Activated CD4-positive, alpha-beta memory T cell treated with anti-CD3 and anti-CD28 coated beads for 36 hours (primary cell): Measurements from ENCODE around the gene GALNT2. TPM values are rescaled to one million over a fixed set of nuclear protein-coding genes. Genes with fewer than 3 reads are reported as not detected.
A peak's percentile ranks its signal among the peaks of the same experiment; 100 is the strongest.

Experiments used
- CTCF ChIA-PET: fragments of 350-600 bp; sonication (Branson Sonifier 250); formaldehyde crosslinking; loops from one replicate; lab custom pipeline; 2021; ENCODE audit warnings: antibody characterized with exemption, inconsistent platforms; lab: Charles Lee
- POLR2A ChIA-PET: fragments of 350-600 bp; sonication (Branson Sonifier 250); formaldehyde crosslinking; loops from one replicate; lab custom pipeline; 2021; ENCODE audit warnings: antibody characterized with exemption; lab: Charles Lee
- DNase-seq: peaks from one replicate; pipeline ENCODE4 v3.0.0-alpha.2; 2020
- H3K27ac Mint-ChIP-seq: one replicate; pipeline ENCODE4 v1.8.0; 2021; ENCODE audit warnings: mixed read lengths
- H3K27me3 Mint-ChIP-seq: one replicate; pipeline ENCODE4 v1.8.0; 2021; ENCODE audit warnings: mixed read lengths
- H3K36me3 Mint-ChIP-seq: one replicate; pipeline ENCODE4 v1.8.0; 2021; ENCODE audit warnings: mixed read lengths
- H3K4me1 Mint-ChIP-seq: one replicate; pipeline ENCODE4 v1.8.0; 2021; ENCODE audit warnings: low read depth, mixed read lengths
- H3K4me3 Mint-ChIP-seq: one replicate; pipeline ENCODE4 v1.8.0; 2021; ENCODE audit warnings: mild to moderate bottlenecking, mixed read lengths
- H3K9me3 Mint-ChIP-seq: one replicate; pipeline ENCODE4 v1.8.0; 2021; ENCODE audit warnings: mixed read lengths
- intact Hi-C: fragments of 100-400 bp; cut with micrococcal nuclease; formaldehyde crosslinking; loops from one replicate; pipeline ENCODE4 v1.15.1; 2023
- total RNA-seq, 2 experiments: library from RNA; stranded (reverse); gene quantifications; one replicate each; pipeline ENCODE4 v1.2.3, GENCODE V29; 2021

Gene GALNT2
- total RNA-seq, 2 experiments from 2014 or later = 49.5 to 51.0 TPM

DNA sequence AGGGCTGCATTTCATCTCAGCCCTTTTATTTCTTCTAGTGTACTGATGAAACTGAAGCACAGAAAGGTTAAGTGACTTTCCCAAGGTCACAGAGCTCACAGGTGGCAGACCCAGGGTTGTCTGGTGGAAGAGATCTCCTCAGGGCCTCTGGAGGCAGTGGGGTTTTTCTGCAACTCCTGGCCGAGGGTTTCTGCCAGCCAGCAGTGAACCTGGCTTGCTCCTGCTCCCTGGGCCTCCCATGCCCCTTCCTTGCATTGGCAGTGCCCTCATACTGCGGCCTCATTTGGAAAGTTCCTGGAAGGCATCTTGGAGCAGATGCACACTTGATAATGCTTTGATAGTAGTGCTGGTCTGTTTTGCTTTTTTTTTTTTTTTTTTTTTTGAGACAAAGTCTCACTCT is 7.7 kb downstream of the GALNT2 start:
- peaks cover 56% of the 10 kb centered on the region for H3K4me1 Mint-ChIP-seq
- POLR2A ChIA-PET = no interaction called here
- H3K4me3 Mint-ChIP-seq = no peak overlapping the region
- intact Hi-C loops = loop anchor here (10.0 kb wide), 1 partner anchor 410 kb away; no protein-coding TSS in a partner anchor
- H3K27me3 Mint-ChIP-seq = no peaks in the 10 kb centered on the region
- H3K36me3 Mint-ChIP-seq = peaks cover 10% of the 10 kb centered on the region
- H3K27ac Mint-ChIP-seq = no peak overlapping the region
- no peak for DNase-seq
- CTCF ChIA-PET = no interaction called here
- H3K9me3 Mint-ChIP-seq = no peaks in the 10 kb centered on the region

DNA sequence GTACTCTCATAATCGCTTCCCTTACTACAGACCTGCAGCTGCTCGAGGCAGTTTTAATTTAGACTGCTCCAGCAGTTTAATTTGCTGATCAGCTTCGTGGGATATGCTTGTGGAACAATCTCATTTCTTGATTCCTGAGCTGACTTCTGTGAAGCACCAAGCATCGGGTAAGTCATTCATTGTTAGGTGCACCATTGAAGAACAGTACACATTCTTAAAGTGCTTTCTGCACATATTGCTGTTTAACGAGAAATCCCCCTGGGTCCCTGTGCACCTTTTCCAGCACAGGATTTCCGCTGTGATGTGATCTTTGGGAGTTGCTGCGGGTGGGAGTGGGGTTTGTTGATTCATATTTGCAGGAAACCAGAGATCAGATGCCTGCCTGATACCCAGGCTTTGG is 9.1 kb downstream of the GALNT2 start:
- Mint-ChIP-seq H3K36me3 (peaks cover 14% of the 10 kb centered on the region), H3K4me1 (peaks cover 52% of the 10 kb centered on the region), H3K9me3 (no peaks in the 10 kb centered on the region), H3K4me3 (no peak overlapping the region), H3K27me3 (no peaks in the 10 kb centered on the region), H3K27ac (peak overlapping the region; percentile 81)
- CTCF ChIA-PET = interaction anchor here (0.7 to 1.2 kb wide), 3 partner anchors 9 to 318 kb away, joined by 3 to 4 read pairs (median 3); no protein-coding TSS in a partner anchor
- POLR2A ChIA-PET = interaction anchor here (1.3 kb wide), 1 partner anchor 8 kb away, joined by 3 read pairs; no protein-coding TSS in a partner anchor
- intact Hi-C loops = loop anchor here (1.0 to 10.0 kb wide), 2 partner anchors 8 to 411 kb away; no protein-coding TSS in a partner anchor
- DNase-seq = no peak

DNA sequence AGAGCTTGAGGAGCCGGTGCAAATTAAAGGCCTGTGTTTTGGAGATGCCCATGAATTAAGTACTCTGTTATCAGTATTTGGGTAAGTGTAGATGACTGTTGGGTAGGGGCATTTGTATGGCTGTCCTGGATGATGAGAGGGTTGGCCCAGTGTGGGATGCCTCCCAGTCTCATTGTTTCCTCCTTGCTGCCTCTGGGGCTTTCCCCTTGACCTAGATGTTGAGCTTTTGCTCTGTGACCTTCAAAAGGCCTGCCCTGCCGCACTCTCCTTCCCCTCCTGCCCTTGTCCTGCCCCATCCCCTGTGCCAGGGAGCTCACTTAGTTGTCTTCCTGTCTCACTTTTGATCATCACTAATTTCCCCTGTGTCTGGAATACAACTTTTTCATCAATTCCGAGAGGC is 10.0 kb downstream of the GALNT2 start:
- Mint-ChIP-seq H3K27ac (peak overlapping the region; percentile 81), H3K9me3 (no peaks in the 10 kb centered on the region), H3K4me3 (no peak overlapping the region), H3K4me1 (peaks cover 44% of the 10 kb centered on the region), H3K27me3 (no peaks in the 10 kb centered on the region), H3K36me3 (peaks cover 14% of the 10 kb centered on the region)
- ChIA-PET POLR2A (interaction anchor here (0.9 to 1.6 kb wide), 4 partner anchors 8 to 47 kb away, joined by 3 to 4 read pairs (median 3); no protein-coding TSS in a partner anchor), CTCF (interaction anchor here (1.0 to 1.2 kb wide), 4 partner anchors 8 to 228 kb away, joined by 3 to 4 read pairs (median 3); no protein-coding TSS in a partner anchor)
- intact Hi-C loops = loop anchor here (1.0 to 10.0 kb wide), 2 partner anchors 9 to 412 kb away; no protein-coding TSS in a partner anchor
- DNase-seq = peak; percentile 50

DNA sequence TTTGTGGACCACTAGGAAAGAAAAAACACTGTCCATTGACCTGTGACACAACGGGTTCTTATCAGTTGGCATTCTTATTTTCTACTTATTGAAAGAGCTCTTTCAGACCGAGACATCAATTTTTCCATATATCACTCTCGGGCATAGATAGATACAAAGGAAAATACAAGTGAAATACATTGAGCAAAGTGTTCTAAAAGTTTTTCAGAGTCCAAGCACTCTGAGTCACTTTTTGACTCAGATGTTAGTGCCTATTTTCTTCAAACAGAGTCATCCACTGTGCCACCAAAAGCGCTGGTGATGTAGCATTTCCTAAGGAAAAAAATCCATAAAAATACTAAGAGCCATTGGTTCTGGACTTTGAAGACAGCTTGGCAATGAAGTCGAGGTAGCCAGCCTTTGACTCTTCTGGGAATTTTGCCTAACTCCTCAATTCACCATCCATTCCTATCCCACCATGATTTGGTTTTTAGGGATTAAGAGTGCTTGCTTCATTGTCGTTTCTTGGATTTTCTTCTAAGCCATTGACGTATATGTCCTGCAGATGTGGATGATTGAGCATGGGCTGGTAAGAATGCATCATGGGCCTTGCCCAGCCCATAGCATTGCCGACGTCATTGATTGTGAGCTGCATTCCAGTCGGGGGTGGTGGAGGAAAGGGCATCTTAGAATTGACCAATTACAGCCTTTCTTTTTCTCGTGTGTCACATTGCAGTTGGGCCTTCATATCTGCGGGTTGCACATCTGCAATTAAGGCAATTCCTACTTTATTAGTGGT is 10.6 kb downstream of the GALNT2 start:
- DNase-seq = no peak
- CTCF ChIA-PET = interaction anchor here (1.0 to 1.2 kb wide), 4 partner anchors 9 to 229 kb away, joined by 3 to 5 read pairs (median 4); no protein-coding TSS in a partner anchor
- POLR2A ChIA-PET = interaction anchor here (0.9 to 1.6 kb wide), 3 partner anchors 27 to 47 kb away, joined by 3 to 4 read pairs (median 3); no protein-coding TSS in a partner anchor
- peaks cover 4% of the 10 kb centered on the region for H3K9me3 Mint-ChIP-seq
- no peak overlapping the region for H3K4me3 Mint-ChIP-seq
- H3K27ac Mint-ChIP-seq = peak overlapping the region; percentile 81
- peaks cover 18% of the 10 kb centered on the region for H3K36me3 Mint-ChIP-seq
- H3K4me1 Mint-ChIP-seq = peaks cover 44% of the 10 kb centered on the region
- intact Hi-C loops = loop anchor here (1.0 to 10.0 kb wide), 2 partner anchors 9 to 413 kb away; no protein-coding TSS in a partner anchor
- H3K27me3 Mint-ChIP-seq = peaks cover under 1% of the 10 kb centered on the region

DNA sequence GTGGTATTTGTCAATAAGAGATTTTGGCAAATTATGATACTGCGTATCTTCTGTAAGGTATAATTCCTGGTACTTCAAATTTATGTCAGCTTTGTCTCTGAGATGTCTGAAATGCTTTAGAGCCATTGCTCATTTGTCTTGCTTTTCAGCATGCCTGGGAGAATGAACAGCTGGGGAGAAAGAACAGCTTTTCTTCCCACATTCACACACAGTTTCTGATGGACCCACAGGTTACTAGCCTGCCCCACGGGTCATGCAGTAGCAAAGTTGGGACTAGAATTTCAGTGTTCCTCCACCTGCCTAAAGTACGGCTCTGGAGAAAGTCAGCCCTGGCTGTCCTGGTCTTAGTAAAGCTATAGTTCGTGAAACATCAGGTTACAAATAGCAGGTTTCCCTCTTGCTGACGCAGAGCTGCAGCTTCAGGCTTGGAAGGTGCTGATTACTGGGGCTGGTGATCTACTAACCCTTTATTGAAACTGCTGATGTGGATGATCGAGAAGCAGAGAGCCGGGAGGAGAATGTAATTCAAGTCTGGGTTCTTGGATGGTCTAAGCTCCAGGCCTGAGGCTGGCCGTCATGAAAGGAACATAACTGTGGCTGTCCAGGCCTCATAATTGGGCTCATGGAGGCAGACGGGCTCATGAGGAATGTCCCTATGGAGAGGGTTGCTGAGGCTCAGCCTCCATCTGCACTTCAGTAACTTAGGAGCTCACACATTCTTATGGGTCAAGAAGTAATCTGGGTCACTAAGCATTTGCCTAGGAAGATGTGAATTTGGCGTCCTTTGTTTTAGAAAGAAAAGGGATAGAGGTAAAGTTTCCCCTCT is 12.4 kb downstream of the GALNT2 start:
- Mint-ChIP-seq H3K27me3 (peaks cover 1% of the 10 kb centered on the region), H3K36me3 (peaks cover 25% of the 10 kb centered on the region), H3K4me1 (peaks cover 52% of the 10 kb centered on the region), H3K4me3 (no peak overlapping the region), H3K27ac (no peak overlapping the region), H3K9me3 (peaks cover 13% of the 10 kb centered on the region)
- POLR2A ChIA-PET = interaction anchor here (1.4 to 1.5 kb wide), 2 partner anchors 24 to 30 kb away, joined by 3 to 5 read pairs; no protein-coding TSS in a partner anchor
- CTCF ChIA-PET = interaction anchor here (1.2 to 1.5 kb wide), 3 partner anchors 10 to 418 kb away, joined by 3 to 5 read pairs (median 5); no protein-coding TSS in a partner anchor
- no peak for DNase-seq
- intact Hi-C loops = loop anchor here (10.0 kb wide), 1 partner anchor 415 kb away; no protein-coding TSS in a partner anchor

DNA sequence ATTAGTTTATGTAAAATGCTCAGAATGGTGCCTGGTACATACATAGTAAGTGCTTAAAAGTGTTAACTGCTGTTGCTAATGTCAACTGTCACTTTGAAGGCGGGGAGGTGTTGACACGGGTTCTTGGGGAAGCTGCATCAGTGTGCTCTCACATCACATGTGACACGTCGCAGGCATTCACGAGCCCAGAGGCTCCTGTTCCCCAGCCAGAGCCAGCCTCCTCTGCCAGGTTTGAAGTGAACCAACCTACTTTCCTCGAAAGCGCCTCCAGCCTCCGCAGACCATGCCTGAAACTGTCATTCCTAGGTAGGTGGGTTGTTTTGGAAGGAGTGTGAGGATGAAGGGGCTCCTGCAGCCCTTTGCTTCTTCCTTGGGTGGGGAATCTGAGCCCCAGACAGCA is 13.8 kb downstream of the GALNT2 start:
- ChIA-PET CTCF (interaction anchor here (1.5 kb wide), 1 partner anchor 12 kb away, joined by 5 read pairs; no protein-coding TSS in a partner anchor), POLR2A (no interaction called here)

DNA sequence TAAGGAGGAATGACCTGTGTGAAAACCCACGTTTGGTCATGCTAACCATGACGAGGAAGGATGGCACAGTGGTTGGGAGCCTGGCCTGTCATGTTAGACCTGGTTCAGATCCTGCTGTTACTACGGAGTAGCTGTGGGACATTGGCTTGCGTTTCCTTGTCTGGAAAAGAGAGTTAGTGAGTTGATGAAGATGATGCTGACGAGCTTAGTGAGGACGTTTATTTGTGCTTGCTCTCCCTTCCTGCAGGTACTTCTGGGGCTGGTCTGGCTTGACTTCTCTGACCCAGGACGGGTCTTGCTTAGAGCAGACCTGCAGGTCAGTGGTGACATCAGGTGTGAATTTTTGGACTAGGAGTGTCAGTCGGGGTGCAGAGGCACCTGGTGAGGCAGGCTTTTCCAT is 14.7 kb downstream of the GALNT2 start:
- Mint-ChIP-seq H3K9me3 (peaks cover 13% of the 10 kb centered on the region), H3K27me3 (peaks cover 1% of the 10 kb centered on the region), H3K4me1 (peaks cover 57% of the 10 kb centered on the region), H3K4me3 (no peak overlapping the region), H3K36me3 (peaks cover 20% of the 10 kb centered on the region), H3K27ac (peak overlapping the region; percentile 23)
- intact Hi-C loops = no loop called here
- CTCF ChIA-PET = no interaction called here
- no peak for DNase-seq
- POLR2A ChIA-PET = no interaction called here

More for the DNA sequence above, 13.8 kb downstream of the GALNT2 start:
- Mint-ChIP-seq H3K9me3 (peaks cover 13% of the 10 kb centered on the region), H3K36me3 (peaks cover 25% of the 10 kb centered on the region), H3K4me1 (peaks cover 60% of the 10 kb centered on the region), H3K4me3 (no peak overlapping the region), H3K27me3 (peaks cover 1% of the 10 kb centered on the region), H3K27ac (no peak overlapping the region)
- DNase-seq = no peak
- intact Hi-C loops = no loop called here

DNA sequence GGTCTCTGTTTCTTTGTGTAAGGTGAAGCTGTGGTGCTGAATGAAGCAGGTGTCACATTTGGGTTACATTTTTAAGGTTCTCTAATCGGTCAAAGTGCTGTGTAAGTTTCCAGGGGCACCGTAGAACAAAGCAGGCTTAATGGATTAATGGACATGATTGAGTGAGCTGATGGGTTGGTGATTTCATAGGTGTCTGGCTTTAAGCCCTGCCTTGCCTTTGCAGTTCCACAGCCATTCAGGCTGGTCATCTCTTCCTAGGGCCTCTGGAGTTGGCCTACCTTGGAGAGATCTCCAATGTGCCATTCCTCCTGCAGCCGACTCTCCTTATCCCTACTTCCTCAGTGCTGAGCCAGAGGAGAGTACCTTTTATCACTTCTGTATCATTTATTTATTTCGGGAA is 15.2 kb downstream of the GALNT2 start:
- Mint-ChIP-seq H3K27me3 (peaks cover 1% of the 10 kb centered on the region), H3K4me1 (peaks cover 57% of the 10 kb centered on the region), H3K4me3 (no peak overlapping the region), H3K36me3 (peaks cover 17% of the 10 kb centered on the region), H3K27ac (peak overlapping the region; percentile 23), H3K9me3 (peaks cover 13% of the 10 kb centered on the region)
- no peak for DNase-seq
- ChIA-PET POLR2A (interaction anchor here (3.3 kb wide), 1 partner anchor 27 kb away, joined by 20 read pairs; no protein-coding TSS in a partner anchor), CTCF (no interaction called here)
- intact Hi-C loops = no loop called here

DNA sequence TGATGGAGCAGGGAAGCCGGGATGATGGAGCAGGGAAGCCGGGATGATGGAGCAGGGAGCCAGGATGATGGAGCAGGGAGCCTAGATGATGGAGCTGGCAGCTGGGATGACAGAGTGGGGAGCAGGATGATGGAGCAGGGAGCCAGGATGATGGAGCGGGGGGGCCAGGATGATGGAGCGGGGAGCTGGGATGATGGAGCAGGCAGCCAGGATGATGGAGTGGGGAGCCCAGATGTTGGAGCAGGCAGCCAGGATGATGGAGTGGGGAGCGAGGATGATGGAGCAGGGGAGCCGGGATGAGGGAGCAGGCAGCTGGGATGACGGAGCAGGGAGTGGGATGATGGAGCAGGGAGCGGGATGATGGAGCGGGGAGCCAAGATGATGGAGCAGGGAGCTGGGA is 16.0 kb downstream of the GALNT2 start:
- H3K4me1 Mint-ChIP-seq = peaks cover 57% of the 10 kb centered on the region
- peaks cover 15% of the 10 kb centered on the region for H3K36me3 Mint-ChIP-seq
- H3K9me3 Mint-ChIP-seq = peaks cover 13% of the 10 kb centered on the region
- POLR2A ChIA-PET = interaction anchor here (1.0 to 3.3 kb wide), 3 partner anchors 21 to 53 kb away, joined by 3 to 27 read pairs (median 20); no protein-coding TSS in a partner anchor
- peak overlapping the region; percentile 44 for H3K4me3 Mint-ChIP-seq
- H3K27me3 Mint-ChIP-seq = peaks cover 1% of the 10 kb centered on the region
- intact Hi-C loops = no loop called here
- CTCF ChIA-PET = interaction anchor here (1.4 to 1.7 kb wide), 2 partner anchors 22 to 84 kb away, joined by 3 to 5 read pairs; no protein-coding TSS in a partner anchor
- DNase-seq = no peak
- H3K27ac Mint-ChIP-seq = peak overlapping the region; percentile 84

DNA sequence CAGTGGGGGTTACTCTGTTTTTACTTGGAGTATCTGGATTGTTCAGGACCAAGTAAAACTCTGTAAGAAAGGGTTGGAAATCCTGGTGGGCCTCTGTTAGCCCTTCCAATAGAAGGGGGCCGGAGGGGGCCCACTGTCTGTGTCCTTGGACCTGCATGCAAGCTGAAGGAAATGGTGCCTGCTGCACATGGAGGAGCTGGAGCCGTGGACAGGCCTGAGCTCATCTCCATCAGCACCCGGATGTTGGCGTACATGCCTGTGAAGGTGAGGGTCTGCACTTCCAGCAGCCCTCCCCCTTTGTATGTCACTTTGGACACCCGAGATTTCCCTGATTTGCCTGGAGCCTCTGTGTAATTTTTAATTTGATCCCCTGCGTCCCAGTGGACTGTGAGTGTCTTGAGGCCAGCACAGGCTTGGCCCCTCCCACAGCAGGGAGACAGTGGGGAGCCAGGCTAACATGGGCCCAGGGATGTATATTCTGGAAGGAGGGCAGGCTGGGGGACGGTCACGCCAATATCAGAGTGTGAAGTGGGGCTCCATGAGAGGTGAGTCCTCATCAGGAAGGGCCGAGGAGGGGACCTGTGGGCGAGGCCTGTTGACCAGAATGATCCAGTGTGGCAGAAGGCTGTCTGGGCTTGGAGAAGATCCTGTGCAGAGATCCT is 16.8 kb downstream of the GALNT2 start:
- peaks cover 58% of the 10 kb centered on the region for H3K4me1 Mint-ChIP-seq
- H3K27ac Mint-ChIP-seq = peak overlapping the region; percentile 78
- H3K27me3 Mint-ChIP-seq = peaks cover 1% of the 10 kb centered on the region
- H3K36me3 Mint-ChIP-seq = peaks cover 19% of the 10 kb centered on the region
- intact Hi-C loops = loop anchor here (1.0 kb wide), 4 partner anchors 8 to 26 kb away; no protein-coding TSS in a partner anchor
- POLR2A ChIA-PET = interaction anchor here (1.0 to 3.3 kb wide), 6 partner anchors 8 to 53 kb away, joined by 3 to 27 read pairs (median 4); partner anchors contain the start of gene GALNT2
- CTCF ChIA-PET = interaction anchor here (1.4 to 1.9 kb wide), 4 partner anchors 20 to 84 kb away, joined by 3 to 9 read pairs (median 5); no protein-coding TSS in a partner anchor
- H3K4me3 Mint-ChIP-seq = peak overlapping the region; percentile 33
- H3K9me3 Mint-ChIP-seq = peaks cover 13% of the 10 kb centered on the region
- DNase-seq = no peak
